HG03064 (cell line): ENCODE results near the gene LRRC14B.
"Not testable (repeated sequence)": the region's sequence is repeated elsewhere in the genome, so short reads cannot be mapped to it uniquely, and the experiment has no call there.

ENCODE experiments used
- ATAC-seq: cut with Tn5 transposase; IDR thresholded peaks from one replicate; pipeline ENCODE4 v1.9.1; 2021; ENCODE audit warnings: low read depth; ENCODE audit not compliant: unreplicated experiment

The LRRC14B gene

DNA sequence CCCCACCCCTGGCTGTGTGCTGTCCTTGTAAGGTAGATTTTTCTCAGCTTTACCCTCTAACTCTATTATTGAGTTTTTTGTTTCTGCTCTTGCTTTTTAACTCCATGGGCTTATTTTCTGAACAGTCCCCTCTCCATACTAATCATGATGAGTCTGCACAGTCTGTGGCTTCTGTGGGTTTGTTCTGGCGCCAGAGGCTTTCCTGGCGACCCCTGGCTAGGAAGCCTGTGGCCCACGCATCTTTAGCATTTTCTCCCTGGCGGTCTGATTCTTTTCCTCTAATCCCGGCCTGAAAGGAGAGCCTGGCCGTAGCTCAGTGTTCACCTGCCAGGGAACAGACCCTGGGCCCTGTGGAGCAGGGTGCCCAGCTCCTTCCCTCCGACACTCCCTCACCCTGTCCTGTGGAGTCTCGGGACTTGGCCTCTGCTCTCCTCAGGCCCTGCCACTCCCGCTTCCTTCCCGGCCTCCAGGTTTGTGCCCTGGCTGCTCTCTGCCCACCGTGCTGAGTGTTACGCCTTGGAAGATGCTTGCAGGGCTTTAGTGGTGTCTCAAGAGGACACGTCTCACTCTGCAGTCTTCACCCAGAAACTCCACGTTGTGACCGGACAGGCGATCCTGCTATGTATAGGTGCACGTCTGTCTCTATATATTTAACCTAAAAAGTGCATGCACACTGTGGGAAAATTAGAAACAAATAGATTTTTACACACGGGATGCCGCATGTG is 31.7 kb upstream of the LRRC14B start:
- no peak for ATAC-seq

DNA sequence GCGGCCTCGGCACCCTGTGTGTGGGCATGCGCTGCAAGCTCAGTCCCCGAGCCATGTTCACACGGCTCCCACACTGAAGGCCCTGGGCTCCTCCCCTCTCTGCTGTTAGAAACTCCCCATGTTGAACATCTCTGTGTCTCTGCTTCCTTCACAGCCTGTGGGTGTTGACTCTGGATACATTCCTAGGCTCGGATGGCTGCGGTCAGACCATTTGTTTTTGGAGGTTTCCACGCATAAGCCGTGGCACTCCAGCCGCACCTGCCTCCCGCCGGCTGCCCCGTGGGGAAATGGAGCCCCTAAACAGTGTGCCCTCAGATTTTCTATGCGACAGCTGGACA is 31.2 kb upstream of the LRRC14B start:
- ATAC-seq = no peak

DNA sequence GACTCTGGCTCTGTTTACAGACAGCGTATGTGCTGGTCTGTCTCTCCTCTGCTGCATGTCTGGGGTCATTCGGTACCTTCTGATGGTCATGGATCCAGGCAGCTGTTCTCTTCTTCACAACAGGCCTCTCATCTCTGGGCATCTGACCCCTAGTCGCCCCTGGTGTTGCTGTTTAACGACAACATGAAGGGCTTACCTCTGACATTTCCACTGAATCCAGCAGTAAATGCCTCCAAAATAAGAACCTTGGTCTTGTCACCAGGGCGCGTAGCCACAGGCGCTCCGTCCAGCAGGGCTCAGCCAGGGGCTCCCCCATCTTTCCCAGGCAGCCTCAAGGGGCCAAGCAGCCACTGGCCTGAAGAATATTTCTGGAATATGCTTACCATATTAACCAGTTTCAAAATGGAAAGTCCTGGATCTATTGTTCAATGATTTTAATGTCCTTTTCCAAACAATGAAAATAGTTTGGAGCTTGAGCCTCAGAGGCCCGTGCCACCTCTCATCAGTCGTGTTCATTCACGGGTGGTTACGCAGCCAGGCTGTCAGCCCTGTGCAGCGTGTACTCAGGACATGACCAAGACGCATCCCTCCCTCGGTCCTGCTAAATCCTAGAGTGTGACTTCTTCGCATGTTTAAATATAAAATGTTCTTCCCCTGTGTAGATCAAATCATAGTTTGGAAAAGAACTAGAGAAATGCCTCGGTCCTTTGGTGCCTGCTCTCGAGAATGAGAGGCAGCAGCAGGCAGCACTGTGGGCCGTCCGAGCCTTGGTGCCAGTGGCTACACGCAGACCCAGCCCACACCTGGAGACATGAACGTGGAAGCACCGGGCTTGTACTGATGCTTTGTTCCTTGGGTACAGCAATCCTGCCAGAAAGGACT is 30.1 kb upstream of the LRRC14B start:
- no peak for ATAC-seq

DNA sequence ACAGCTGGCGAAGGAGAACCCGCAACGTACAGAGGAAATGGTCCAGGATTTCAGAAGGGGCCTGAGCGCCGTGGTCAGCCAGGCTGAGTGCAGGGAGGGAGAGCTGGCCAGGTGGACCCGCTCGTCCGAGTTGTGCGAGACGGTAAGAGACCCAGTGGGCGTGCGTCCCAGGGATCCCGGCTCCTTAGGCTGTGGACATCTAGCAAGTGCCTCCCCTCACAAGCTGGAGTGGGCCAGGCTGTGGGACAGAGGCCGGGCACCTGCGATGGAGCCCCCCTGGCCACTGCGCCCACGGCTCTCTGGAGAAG is 29.5 kb upstream of the LRRC14B start:
- no peak for ATAC-seq

DNA sequence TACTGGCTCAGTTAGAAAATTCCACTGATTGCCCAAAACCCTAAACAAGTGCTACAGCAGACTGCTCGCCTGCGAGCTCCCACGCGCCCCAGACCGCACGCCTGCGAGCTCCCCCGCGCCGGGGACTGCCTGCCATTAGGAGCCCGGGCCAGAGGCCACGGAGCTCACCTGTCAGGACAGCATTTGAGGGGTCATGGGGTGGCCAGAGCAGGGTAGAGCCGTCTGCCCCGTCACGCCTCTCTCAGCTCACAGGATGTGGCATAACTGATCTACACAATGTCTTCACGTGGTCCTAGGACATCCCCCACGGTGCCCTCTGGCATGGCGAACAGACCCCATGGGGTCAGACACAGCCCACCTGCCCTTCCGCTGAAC is 29.1 kb upstream of the LRRC14B start:
- ATAC-seq = no peak

DNA sequence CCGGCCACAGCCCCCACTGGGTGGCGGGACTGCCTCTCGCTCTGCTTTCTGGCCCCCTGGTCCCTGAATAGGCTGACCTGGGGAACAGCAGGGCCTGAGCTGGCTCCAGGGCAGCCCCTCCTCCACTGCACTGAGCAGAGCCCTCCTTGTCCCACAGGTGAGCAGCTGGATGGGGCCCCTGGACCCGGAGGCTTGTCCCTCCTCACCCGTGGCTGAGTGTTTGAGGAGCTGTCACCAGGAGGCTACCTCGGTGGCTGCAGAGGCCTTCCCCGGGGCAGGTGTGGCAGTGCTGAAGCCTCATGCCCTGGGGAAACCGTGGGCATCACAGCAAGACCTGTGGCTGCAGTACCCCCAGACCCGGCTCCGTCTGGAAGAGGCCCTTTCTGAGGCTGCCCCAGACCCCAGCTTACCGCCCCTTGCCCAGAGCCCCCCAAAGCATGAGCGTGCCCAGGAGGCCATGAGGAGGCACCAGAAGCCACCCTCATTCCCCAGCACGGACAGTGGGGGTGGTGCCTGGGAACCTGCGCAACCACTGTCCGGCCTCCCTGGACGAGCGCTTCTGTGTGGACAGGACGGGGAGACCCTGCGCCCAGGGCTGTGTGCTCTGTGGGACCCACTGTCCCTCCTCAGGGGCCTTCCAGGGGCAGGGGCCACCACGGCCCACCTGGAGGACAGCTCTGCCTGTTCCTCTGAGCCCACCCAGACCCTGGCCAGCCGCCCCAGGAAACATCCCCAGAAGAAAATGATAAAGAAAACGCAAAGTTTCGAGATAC is 28.5 kb upstream of the LRRC14B start:
- no peak for ATAC-seq

DNA sequence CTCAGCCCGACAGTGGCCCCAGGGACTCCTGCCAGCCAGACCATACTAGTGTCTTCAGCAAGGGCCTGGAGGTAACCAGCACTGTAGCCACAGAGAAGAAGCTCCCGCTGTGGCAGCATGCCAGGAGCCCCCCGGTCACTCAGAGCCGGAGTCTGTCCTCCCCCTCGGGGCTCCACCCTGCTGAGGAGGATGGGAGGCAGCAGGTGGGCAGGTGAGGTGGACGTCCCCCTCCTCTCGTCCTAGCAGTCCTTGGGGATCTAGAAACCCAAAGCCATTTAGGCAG is 28.0 kb upstream of the LRRC14B start:
- ATAC-seq = no peak

DNA sequence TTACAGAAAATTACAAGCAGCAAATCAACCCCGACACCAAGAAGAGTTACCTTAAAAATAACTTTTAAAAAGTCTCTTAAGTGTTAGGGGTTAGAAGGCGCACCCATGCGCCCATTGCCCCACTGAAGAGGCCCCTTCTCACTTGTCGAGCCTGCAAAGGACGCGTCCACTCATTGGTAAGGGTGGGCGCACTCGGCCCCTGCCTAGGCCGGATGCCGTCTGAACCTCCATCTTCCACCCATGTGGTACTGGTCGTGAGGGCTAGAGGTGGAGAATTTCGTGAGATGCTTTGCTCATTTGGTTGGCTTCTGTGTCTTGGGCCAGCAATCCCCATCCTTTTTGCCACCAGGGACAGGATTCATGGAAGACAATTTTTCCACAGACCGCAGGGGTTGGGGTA is 27.5 kb upstream of the LRRC14B start:
- no peak for ATAC-seq

DNA sequence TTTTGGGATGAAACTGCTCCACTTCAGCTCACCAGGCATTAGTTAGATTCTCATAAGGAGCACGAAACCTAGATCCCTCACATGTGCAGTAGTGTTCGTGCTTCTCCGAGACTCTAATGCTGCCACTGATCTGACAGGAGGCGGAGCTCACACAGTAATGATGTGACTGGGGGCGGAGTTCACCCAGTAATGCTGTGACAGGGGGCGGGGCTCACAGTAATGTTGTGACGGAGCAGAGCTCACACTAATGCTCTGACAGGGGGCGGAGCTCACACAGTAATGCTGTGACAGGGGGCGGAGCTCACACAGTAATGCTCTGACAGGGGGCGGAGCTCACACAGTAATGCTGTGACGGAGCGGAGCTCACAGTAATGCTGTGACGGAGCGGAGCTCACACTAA is 27.1 kb upstream of the LRRC14B start:
- no peak for ATAC-seq

DNA sequence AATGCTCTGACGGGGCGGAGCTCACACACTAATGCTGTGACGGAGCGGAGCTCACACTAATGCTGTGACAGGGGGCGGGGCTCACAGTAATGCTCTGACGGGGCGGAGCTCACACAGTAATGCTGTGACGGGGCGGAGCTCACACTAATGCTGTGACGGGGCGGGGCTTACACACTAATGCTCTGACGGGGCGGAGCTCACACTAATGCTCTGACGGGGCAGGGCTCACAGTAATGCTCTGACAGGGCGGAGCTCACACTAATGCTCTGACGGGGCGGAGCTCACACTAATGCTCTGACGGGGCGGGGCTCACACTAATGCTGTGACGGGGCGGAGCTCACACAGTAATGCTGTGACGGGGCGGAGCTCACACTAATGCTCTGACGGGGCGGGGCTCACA is 26.5 kb upstream of the LRRC14B start:
- ATAC-seq = not testable (repeated sequence)

DNA sequence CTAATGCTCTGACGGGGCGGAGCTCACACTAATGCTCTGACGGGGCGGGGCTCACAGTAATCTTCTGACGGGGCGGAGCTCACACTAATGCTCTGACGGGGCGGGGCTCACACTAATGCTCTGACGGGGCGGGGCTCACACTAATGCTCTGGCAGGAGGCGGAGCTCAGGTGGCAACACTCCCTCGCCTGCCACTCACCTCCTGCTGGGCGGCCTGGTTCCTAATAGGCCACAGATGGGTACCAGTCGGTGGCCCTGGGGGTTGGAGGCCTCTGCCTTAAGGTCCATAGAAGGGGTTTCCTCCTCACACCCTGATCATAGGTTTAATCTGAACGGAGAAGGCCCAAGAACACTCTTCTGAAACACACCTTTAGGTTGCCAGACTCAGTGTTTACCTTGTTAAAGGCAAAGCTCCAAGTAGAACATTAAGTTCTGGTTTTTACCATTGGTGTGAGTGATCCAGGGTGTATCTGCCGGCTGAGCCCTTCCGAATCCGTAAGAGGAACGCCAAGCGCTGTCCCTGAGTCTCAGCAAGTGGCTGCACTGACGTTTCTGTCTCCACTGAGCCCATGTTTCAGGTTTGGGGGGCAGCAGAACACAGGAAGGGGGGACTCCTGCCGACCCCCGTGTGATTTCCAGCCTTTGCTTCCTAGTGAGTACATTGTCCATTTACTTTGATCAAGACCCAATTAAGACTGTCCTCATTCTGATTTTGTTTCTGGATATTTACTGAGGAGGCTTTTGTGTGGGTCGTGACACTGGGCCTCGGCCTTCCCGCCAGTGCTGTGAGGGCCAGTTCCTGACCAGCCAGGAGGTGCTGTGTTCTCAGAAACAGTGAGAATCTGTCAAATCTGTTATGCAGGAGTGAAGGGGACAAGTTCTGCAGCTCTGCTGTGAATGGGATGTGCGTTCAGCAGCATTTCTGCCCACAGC is 24.6 kb upstream of the LRRC14B start:
- no peak for ATAC-seq

DNA sequence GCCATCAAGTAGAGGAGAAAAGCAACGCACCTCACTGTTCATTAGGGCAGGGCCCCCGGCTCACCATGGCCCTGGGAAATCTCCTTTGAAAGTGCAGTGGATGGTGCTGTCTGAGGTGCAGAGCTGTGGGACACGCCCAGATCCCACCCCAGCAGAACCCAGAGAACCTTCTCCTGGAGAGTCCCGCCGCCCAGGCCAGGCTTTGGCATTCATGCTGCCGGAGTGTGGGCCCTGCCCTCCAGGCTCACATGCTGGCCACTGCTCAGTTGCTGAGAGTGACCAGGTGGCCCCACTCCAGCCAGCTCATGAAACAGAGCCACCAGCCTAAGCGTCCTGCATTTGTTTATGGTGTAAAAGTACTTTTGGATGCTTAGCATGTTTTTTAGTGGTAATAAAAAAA is 23.8 kb upstream of the LRRC14B start:
- no peak for ATAC-seq

DNA sequence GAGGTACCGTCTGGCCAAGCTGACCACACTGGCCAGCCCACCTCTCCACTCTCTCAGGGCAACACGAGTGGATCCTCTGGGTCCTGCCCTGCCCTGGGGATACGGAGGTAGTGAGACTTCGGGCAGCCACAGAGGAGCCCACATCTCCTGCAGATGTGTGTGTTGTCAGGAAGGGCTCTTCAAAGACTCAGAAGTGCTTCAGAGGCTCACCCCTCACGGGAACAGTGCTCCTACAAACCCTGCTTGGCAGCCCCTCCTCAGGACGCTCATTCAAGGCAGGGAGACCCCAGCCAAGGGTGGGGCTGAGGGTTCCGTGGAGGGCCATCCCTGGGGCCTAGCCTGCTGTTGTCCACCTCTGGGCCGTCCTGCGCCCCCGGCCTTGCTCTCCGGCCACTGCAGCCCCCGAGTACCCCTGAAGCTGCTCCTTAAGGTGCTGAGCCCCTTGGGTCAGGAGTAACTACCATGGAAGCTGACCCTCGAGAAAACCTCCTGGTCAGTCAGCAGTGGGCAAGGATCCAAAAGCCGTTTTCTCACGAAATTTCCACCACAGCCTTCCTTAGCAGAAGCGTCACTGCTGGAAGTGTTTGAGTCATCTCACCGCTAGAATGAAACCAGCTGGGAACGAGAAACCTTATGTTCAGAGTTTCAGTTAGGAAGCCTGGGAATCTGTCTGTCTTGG is 23.2 kb upstream of the LRRC14B start:
- ATAC-seq = no peak

DNA sequence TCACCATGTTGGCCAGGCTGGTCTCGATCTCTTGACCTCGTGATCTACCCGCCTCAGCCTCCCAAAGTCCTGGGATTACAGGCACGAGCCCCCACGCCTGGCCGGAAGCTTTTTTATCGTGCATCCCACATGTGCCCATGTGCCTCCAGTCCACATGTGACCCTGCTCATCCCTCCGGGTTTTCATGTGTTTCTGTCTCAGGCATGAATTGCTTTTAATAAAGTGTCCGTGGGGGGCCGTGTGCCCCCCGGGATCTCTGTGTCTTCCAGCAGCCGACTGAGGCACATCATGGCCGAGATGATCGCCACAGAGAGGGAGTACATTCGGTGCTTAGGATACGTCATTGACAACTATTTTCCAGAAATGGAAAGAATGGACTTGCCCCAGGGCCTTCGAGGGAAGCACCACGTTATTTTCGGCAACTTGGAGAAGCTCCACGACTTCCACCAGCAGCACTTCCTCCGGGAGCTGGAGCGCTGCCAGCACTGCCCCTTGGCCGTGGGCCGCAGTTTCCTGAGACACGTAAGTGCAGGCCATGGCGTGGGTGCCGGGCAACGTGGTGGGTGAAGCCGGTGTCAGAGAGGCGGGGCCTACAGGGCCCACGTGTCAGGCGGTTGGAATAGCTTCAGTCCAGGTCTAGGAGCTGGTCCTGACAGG is 22.1 kb upstream of the LRRC14B start:
- ATAC-seq = no peak

DNA sequence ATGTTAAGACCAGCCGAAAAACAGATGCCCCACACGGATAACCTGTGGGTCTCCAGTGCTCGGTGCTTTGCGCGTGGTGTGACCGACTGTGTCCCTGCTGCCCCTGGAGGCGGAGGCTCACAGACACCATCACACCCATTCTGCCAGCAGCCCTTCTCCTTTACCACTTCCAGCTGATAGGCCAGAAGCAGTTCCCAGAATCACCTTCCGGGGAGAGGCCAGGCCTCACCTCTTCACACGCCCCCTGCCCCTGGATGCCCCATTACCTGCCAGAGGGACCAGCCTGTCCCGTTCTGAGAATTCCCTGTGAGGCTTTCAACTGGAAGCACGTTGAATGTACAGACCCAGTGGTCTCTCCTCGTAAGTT is 21.6 kb upstream of the LRRC14B start:
- ATAC-seq = no peak

DNA sequence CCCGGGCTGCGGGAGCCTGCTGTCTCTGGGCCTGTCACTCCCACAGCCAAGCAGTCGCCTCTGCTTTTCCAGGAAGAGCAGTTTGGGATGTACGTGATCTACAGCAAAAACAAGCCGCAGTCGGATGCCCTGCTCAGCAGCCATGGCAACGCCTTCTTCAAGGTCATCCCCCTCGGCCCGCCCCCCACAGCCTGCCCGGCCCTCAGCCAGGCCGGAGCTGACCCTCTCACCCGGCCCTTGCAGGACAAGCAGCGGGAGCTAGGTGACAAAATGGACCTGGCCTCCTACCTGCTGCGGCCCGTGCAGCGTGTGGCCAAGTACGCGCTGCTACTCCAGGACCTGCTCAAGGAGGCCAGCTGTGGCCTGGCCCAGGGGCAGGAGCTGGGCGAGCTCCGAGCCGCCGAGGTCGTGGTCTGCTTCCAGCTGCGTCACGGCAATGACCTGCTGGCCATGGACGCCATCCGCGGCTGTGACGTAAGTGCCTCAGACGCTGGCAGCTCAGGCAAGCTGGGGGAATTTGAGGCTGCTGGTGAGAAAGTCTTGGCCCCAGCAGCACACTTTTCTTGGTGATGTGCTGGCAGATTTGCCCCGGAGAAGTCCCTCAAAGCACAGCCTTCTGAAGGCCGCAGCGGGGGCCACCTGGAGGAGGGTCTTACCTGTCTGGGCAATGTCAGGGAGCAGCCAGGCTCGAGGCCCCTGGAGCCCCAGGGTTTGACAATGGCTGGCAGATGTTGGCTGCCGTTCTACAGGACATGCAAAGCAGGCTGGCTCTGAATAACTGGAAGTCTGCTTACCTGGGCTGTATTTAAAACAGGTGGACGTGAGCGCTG is 20.1 kb upstream of the LRRC14B start:
- no peak for ATAC-seq

DNA sequence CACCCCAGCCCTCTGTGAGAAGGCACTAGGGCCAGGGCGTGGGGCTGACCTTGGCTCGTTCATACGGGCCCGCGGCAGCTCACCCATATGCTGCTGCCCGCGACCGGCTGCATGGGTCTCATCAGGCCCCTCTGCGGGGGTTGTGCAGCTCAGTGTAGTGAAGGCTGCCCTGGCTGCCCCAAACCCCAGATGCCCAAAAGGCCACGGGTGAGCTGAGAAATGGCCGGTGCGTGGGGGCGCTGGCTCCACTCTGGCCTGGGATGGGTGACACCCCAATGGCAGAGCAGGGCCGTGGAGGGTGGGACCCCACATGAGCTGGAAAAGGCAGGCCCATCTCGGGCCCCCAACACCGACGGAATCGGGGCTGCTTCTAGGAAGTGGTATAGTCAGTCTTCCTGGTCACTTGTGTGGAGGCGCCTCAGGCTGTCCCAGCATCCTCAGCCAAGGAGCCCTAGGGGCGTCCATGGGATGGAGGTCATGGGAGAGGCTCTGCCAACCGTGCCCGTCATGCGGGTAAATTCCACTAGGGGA is 19.4 kb upstream of the LRRC14B start:
- ATAC-seq = no peak

DNA sequence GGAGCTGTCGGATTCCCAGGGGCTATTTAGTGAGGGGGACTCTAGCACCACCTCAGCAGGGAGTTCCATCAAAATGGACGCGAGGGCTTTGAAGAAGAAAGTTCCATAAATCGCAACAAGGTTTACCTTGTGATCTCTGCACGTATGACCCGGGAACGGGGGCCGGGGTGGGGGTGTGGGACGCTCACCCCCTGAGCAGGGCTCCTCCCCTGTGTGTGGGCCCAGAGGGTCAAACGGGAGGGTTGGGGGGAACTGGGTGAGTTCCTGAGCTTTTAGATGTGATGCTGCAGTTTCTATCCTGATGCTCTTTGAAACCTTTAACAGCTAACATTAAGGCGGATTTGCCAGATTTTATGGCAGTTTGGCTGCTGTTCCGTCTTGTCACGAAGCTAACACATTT is 18.9 kb upstream of the LRRC14B start:
- ATAC-seq = no peak

DNA sequence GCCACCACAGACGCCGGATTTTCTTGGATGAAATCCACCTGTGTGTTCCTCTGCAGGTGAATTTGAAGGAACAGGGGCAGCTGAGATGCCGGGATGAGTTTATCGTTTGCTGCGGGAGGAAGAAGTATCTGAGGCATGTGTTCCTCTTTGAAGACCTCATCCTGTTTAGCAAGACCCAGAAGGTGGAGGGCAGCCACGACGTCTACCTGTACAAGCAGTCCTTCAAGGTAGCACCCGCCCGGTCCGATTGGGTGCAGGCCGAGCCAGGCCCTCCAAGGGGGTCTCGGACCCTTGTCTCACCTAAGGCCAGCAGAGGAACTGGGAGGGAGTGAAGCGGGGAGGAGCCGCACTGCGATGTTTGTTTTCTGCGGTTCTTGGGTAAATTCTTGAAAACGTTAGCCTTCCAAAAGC is 18.4 kb upstream of the LRRC14B start:
- ATAC-seq = no peak
